ENCODE results near the gene OR6N1.

OR6N1 gene

DNA sequence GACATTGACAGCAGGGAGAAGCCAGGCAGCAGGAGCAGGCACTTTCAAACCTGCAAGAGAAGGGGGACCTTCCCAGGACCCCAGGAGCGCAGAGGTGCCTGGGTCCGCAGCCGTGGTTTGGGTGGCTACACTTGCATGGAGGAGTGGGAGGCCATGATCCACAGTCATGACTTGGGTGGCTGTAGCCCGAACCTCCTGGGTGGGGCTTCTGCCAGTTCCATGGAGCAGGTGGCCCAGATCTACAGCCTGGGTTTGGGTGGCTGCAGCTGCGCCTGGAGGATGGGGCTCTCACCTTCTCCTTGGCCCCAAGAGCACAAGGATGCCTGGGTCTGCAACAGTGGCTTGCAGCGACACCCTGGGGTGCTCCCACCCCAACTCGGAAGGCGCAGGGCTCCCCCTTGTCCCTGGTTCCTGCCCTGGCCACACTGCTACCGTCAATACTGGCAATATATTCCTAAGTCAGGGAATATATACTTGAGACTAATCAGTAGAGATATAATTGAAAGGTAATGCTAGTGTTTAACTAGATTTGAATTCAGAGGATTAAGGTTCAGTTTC lies 19.8 kb downstream of the OR6N1 start:
- DNase-seq (ENCODE audit: low spot score) = no peak

DNA sequence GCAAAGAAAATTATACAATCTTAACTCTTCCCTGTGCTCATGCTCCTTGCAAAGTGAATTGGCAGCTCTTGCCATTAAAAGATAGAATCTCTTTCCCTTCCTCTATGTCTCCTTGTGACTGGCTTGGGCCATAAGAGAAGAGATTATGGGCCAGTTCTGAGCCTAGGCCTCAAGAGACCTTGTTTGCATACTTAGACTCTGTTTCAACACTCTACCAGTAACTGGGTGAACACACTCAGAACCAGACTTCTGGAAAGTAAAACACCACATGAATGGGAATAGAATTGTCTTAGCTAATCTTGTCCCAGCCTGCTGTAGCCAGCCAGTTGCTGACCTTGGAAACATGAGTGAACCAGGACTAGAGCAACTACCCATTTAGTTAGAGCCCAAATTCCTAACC lies 36.1 kb downstream of the OR6N1 start:
- DNase-seq (ENCODE audit: low spot score) = no peak

- no peak for DNase-seq (ENCODE audit: low spot score)
Observed at GRCh38 chr1:158732524-158732923, 39.5 kb downstream of the OR6N1 start.

- no peak for DNase-seq (ENCODE audit: low spot score)
Observed at GRCh38 chr1:158731707-158732106, 40.3 kb downstream of the OR6N1 start.

DNA sequence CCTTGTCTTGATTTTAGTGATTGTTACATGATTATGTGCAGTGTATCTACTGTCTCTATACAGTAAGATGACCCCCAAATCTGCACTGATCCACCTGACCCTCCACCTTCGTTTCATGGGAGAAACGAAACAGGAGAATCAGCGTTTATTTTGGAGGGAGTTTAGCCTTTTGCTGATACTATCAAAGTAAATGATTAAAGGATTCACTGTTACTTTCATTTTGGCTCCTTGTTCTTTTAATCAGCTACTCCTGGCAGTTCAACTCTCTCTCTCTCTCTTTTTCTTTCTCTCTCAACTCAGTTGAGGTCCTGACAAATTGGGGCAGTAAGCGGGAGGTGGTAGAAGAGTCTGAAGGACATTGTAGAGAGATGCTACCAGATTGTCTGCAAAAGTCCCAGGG lies 41.5 kb downstream of the OR6N1 start:
- DNase-seq (ENCODE audit: low spot score) = no peak

GRCh38 chr1:158728510-158729225 lies 43.3 kb downstream of the OR6N1 start:
- no peak for DNase-seq (ENCODE audit: low spot score)

- no peak for DNase-seq (ENCODE audit: low spot score)
Observed at GRCh38 chr1:158724442-158724841, 47.6 kb downstream of the OR6N1 start.

DNA sequence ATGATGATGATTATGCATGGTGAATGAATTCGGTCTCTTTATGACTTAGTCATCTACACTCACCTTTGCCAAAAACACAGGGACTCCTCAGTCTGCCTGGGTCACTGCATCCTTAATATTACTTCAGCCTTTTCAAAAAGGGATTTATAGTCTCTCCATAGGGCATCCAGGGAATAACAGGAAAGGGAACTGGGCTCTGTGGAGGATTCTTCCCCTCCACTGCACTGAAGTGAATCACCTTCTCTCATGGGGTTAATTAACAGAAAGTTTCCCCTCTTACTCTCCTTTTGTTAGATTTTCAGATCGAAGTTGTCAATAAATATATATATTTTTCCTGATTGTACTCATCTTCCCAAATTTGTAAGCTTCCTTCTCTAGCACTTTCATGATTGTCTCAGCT lies 51.4 kb downstream of the OR6N1 start, which contains the start of gene OR6K3:
OR6K3 (minus strand) TSS at position 101 of the 400 bp plus-strand sequence. CDS start 2,605 bp downstream, outside the sequence.
- DNase-seq (ENCODE audit: low spot score) = no peak

GRCh38 chr1:158719664-158720063 lies 52.3 kb downstream of the OR6N1 start:
- no peak for DNase-seq (ENCODE audit: low spot score)

DNA sequence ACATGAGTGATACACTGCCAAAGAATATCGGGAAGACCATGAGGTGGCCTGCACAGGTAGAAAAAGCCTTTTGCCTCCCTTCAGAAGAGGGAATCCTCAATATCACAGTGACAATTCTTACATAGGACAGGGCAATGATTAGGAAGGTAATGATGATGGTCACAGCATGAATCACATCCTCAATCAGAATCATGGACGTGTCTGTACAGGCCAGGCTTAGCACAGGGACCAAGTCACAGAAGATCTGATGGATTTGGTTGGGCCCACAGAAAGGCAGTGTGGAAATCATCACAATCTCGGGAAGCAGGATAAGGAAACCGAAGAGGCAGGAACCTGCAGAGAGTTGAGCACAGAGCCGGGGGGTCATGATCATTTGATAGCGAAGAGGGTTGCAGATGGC lies 54.7 kb downstream of the OR6N1 start:
- no peak for DNase-seq (ENCODE audit: low spot score)

GRCh38 chr1:158716335-158716734 lies 55.7 kb downstream of the OR6N1 start:
- DNase-seq (ENCODE audit: low spot score) = no peak

DNA sequence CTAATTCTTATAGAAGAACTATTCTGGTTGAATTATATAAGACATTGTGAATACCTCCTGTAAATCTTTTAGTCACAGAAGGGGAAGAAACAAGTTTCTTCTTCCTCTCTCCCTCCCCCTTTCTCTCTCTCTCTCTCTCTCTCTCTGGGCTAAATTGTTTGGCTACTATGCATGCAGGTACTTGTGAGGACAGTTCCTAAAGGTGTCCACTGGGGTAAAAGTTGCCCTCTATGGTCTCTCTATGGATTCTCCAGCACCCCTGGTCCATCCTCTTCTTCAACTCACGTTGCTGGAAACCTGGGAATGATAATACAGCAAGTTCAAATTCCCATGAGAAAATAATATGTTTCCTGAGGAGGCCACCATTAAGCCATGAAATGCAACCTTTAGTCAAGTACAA lies 57.2 kb downstream of the OR6N1 start:
- DNase-seq (ENCODE audit: low spot score) = no peak

Measured in iPS-NIHi11 (cell line).